ENCODE measurements around the gene JAM2.

JAM2 gene

DNA sequence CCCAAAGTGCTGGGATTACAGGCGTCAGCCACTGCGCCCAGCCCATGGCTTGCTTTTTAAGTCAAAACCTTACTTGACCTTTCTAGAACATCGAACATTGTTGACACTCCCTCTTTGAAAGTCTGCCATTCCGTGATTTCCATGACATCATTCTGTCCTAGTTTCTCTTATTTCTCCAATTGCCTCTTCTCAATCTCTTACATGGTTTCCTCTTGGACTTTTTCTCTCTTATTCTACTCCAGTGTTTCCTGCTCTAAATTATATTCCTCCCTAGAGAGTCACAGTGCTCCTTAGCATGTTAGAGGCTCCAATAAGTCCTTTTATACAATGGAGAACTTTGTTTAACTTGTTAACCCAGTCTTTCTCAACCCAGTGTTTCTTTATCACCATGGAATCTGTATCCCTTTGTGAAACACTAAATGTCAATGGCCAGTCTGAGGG lies 25.5 kb downstream of the JAM2 start:
- in situ Hi-C loops (cut with HindIII; ENCODE audit: low sequenced_read_pairs), result no loop called here
- no peak overlapping the region for H3K4me3 ChIP-seq (ENCODE audit: low read depth, low read length)
- TF ChIP-seq CTCF (IDR thresholded peaks at IDR 0.05; ENCODE audit: low read depth, low read length), result no peak
- DNase-seq (ENCODE audit: low read depth, low spot score), result no peak

GRCh38 chr21:25670726-25671125 lies 31.7 kb downstream of the JAM2 start:
- TF ChIP-seq CTCF (IDR thresholded peaks at IDR 0.05; ENCODE audit: low read depth, low read length), result no peak
- peak; percentile 5 for DNase-seq (ENCODE audit: low read depth, low spot score)
- in situ Hi-C loops (cut with HindIII; ENCODE audit: low sequenced_read_pairs), result no loop called here
- no peak overlapping the region for H3K4me3 ChIP-seq (ENCODE audit: low read depth, low read length)

GRCh38 chr21:25676451-25676850 lies 37.4 kb downstream of the JAM2 start:
- TF ChIP-seq CTCF (IDR thresholded peaks at IDR 0.05; ENCODE audit: low read depth, low read length), result no peak
- H3K4me3 ChIP-seq (ENCODE audit: low read depth, low read length), result no peak overlapping the region
- DNase-seq (ENCODE audit: low read depth, low spot score), result peak; percentile 18
- in situ Hi-C loops (cut with HindIII; ENCODE audit: low sequenced_read_pairs), result no loop called here

DNA sequence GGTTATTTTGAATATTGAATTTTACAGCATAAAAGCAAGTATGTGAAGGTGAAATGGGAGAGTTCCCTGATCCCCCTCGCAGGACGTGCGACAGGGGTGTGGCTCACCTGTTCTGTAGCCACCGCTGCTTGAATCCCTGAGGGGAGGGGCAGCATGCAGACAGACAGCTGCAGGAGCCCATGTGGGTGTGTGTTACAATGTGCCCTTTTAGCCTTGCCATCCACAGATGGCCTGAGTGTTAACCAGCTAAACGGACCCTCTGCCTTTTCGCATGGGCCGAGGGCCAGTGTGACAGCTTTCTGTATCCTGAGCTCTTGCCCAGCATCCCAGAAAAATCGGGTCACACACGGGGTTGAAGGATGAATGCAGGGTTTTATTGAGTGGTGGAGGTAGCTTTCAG lies 43.3 kb downstream of the JAM2 start:
- H3K4me3 ChIP-seq (ENCODE audit: low read depth, low read length), result no peak overlapping the region
- TF ChIP-seq CTCF (IDR thresholded peaks at IDR 0.05; ENCODE audit: low read depth, low read length), result no peak
- in situ Hi-C loops (cut with HindIII; ENCODE audit: low sequenced_read_pairs), result no loop called here
- no peak for DNase-seq (ENCODE audit: low read depth, low spot score)

GRCh38 chr21:25687787-25688186 lies 48.7 kb downstream of the JAM2 start:
- no peak for TF ChIP-seq CTCF (IDR thresholded peaks at IDR 0.05; ENCODE audit: low read depth, low read length)
- in situ Hi-C loops (cut with HindIII; ENCODE audit: low sequenced_read_pairs), result no loop called here
- no peak for DNase-seq (ENCODE audit: low read depth, low spot score)
- H3K4me3 ChIP-seq (ENCODE audit: low read depth, low read length), result no peak overlapping the region

GRCh38 chr21:25688275-25689155 lies 49.5 kb downstream of the JAM2 start:
- no peak for DNase-seq (ENCODE audit: low read depth, low spot score)
- TF ChIP-seq CTCF (IDR thresholded peaks at IDR 0.05; ENCODE audit: low read depth, low read length), result no peak
- in situ Hi-C loops (cut with HindIII; ENCODE audit: low sequenced_read_pairs), result no loop called here
- H3K4me3 ChIP-seq (ENCODE audit: low read depth, low read length), result no peak overlapping the region

Data from astrocyte of the spinal cord (primary cell).